GM18517 (cell line): Measurements from ENCODE around the gene FBN2.
"Not testable (repeated sequence)": the region's sequence is repeated elsewhere in the genome, so short reads cannot be mapped to it uniquely, and the experiment has no call there.

ENCODE experiments used
- ATAC-seq: cut with Tn5 transposase; IDR thresholded peaks from one replicate; pipeline ENCODE4 v1.9.1; 2021; ENCODE audit warnings: mild to moderate bottlenecking, moderate library complexity; ENCODE audit not compliant: unreplicated experiment

Gene FBN2

GRCh38 chr5:128535251-128535650, 2.8 kb downstream of the FBN2 start:
- ATAC-seq: no peak

GRCh38 chr5:128534726-128535125, 3.3 kb downstream of the FBN2 start:
- ATAC-seq: no peak

- no peak for ATAC-seq
These were observed 5.3 kb downstream of the FBN2 start for GRCh38 chr5:128532776-128533175.

- no peak for ATAC-seq
These were observed 5.9 kb downstream of the FBN2 start for GRCh38 chr5:128532127-128532526.

- no peak for ATAC-seq
These were observed 9.3 kb downstream of the FBN2 start for GRCh38 chr5:128528637-128529255.

- no peak for ATAC-seq
These were observed 9.9 kb downstream of the FBN2 start for GRCh38 chr5:128528126-128528525.

- ATAC-seq: no peak
These were observed 11.0 kb downstream of the FBN2 start for GRCh38 chr5:128527077-128527476.

- ATAC-seq: no peak
These were observed 15.7 kb downstream of the FBN2 start for GRCh38 chr5:128522336-128522735.

- ATAC-seq: no peak
These were observed 18.2 kb downstream of the FBN2 start for GRCh38 chr5:128519827-128520226.

- ATAC-seq: no peak
These were observed 21.1 kb downstream of the FBN2 start for GRCh38 chr5:128516978-128517377.

GRCh38 chr5:128513806-128514205, 24.2 kb downstream of the FBN2 start:
- no peak for ATAC-seq

- ATAC-seq: no peak
These were observed 25.2 kb downstream of the FBN2 start for GRCh38 chr5:128512894-128513293.

- ATAC-seq: no peak
These were observed 31.4 kb downstream of the FBN2 start for GRCh38 chr5:128506643-128507042.

GRCh38 chr5:128503727-128504126, 34.3 kb downstream of the FBN2 start:
- not testable (repeated sequence) for ATAC-seq

- ATAC-seq: no peak
These were observed 39.1 kb downstream of the FBN2 start for GRCh38 chr5:128498844-128499455.

GRCh38 chr5:128494516-128494915, 43.5 kb downstream of the FBN2 start:
- ATAC-seq: no peak

GRCh38 chr5:128493657-128494329, 44.3 kb downstream of the FBN2 start:
- no peak for ATAC-seq

GRCh38 chr5:128491291-128491690, 46.8 kb downstream of the FBN2 start:
- no peak for ATAC-seq

- ATAC-seq: no peak
These were observed 47.3 kb downstream of the FBN2 start for GRCh38 chr5:128490761-128491160.

GRCh38 chr5:128487041-128487440, 51.0 kb downstream of the FBN2 start:
- ATAC-seq: no peak

- no peak for ATAC-seq
These were observed 54.3 kb downstream of the FBN2 start for GRCh38 chr5:128483738-128484137.

GRCh38 chr5:128480906-128481633, 57.0 kb downstream of the FBN2 start:
- no peak for ATAC-seq
